ENCODE data around the gene CUL2.
"Not testable (repeated sequence)": the region's sequence is repeated elsewhere in the genome, so short reads cannot be mapped to it uniquely, and the experiment has no call there.

Gene CUL2

DNA sequence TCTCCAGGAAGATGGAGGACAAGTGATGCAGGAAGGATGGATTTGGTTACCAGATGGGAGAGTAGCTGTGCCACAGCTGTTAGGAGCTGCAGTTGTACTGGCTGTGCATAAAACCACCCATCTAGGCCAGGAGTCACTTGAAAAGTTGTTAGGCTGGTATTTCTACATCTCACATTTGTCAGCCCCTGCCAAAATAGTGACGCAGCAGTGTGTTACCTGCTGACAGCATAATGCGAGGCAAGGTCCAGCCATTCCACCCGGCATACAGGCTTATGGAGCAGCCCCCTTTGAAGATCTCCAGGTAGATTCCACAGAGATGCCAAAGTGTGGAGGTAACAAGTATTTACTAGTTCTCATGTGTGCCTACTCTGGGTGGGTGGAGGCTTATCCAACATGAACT lies 116.4 kb downstream of the CUL2 start:
- DNase-seq = not testable (repeated sequence)

- not testable (repeated sequence) for DNase-seq
Measured at GRCh38 chr10:34973121-34973520, 117.0 kb downstream of the CUL2 start.

- not testable (repeated sequence) for DNase-seq
Measured at GRCh38 chr10:34972591-34972990, 117.5 kb downstream of the CUL2 start.

DNA sequence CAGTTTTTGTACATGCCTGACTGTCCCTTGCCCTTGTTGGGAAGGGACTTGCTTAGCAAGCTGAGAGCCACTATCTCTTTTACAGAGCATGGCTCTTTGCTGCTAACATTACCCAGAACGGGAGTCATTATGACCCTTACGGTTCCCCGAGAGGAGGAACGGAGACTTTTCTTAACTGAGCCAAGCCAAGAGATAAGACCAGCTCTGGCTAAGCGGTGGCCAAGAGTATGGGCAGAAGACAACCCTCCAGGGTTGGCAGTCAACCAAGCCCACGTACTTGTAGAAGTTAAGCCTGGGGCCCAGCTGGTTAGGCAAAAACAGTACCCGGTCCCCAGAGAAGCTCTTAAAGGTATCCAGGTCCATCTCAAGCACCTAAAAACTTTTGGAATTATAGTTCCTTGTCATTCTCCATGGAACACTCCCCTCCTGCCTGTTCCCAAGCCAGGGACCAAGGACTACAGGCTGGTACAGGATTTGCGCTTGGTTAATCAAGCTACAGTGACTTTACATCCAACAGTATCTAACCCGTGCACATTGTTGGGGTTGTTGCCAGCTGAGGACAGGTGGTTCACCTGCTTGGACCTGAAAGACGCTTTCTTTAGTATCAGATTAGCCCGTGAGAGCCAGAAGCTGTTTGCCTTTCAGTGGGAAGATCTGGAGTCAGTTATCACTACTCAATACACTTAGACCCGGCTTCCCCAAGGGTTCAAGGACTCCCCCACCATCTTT lies 118.4 kb downstream of the CUL2 start:
- not testable (repeated sequence) for DNase-seq

- no peak for DNase-seq
Measured at GRCh38 chr10:34969171-34969570, 121.0 kb downstream of the CUL2 start.

GRCh38 chr10:34967335-34967880 lies 122.7 kb downstream of the CUL2 start:
- DNase-seq = peak; percentile 11

GRCh38 chr10:34966451-34966850 lies 123.7 kb downstream of the CUL2 start:
- DNase-seq = no peak

GRCh38 chr10:34966040-34966439 lies 124.1 kb downstream of the CUL2 start:
- DNase-seq = no peak

DNA sequence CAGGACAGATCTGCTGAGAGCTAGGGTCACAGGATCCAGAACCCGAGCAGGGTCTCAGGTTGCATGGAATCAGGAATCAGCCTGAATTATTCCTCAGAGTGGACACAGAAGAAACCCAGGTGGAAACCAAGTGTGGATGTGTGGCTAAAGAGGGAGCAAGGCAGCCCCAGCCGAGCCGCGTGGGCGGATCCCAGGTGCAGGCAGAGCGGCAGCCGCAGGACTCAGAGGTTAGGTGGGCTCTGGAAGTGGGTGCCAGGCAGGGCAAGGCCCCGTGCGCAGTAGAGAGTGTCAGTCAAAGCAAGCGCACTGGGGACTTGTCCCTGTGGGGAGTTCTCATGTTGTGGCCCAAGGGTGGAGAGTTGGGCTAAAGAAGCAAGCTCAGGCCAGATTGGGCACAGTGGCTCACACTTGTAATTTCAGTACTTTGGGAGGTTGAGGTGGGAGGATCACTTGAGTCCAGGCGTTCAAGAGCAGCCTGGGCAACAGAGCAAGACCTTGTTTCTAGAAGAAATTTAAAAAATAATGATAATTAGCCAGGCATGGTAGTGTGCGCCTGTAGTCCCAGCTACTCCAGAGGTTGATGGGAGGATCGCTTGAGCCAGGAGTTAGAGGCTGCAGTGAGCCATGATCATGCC lies 125.9 kb downstream of the CUL2 start:
- no peak for DNase-seq

GRCh38 chr10:34962866-34963265 lies 127.3 kb downstream of the CUL2 start:
- DNase-seq = no peak

DNA sequence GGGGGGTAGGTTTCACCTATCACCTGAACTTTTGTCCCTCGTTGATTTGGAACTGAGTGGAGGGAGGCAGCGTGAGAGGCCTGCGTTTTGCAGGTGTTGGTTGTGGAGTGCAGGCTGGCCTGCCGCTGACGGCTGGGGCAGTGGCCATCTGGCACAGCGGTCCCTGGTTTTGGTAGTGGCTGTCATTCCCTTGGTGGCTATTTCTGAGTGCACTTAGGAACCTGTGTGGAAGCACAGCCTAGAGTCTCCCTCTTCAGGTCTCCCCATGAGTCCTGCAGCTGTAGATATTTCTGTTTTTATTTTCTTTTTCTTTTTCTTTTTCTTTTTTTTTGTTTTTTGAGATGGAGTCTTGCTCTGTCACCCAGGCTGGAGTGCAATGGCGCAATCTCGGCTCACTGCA lies 129.2 kb downstream of the CUL2 start:
- DNase-seq = no peak

GRCh38 chr10:34959786-34960185 lies 130.4 kb downstream of the CUL2 start:
- DNase-seq = no peak

DNA sequence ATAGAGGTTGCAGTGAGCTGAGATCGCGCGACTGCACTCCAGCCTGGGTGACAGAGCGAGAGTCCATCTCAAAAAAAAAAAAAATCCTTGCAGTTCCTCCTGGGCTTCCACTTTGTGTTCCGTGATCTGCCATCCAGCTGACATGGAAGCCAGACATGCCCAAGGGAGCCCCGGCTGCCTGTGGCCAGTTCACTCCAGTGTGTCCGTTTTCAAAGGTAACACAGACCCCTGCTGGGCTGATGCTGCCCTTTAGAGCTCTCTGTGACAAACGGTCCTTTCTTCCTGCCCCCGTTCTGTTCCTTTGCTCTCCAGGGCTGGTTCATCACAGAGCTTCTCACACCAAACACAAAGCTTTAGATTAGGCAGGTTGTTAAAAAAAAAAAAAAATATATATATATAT lies 130.8 kb downstream of the CUL2 start:
- no peak for DNase-seq
